Osteocyte (in vitro differentiated cells): ENCODE data around the gene SMIM33. TPM values are rescaled to one million over a fixed set of nuclear protein-coding genes. Genes with fewer than 3 reads are reported as not detected.
"Not testable (repeated sequence)": the region's sequence is repeated elsewhere in the genome, so short reads cannot be mapped to it uniquely, and the experiment has no call there.

Experiments used
- DNase-seq: peaks from one replicate; pipeline ENCODE4 v3.0.0; 2021; ENCODE audit warnings: mixed read lengths; ENCODE audit not compliant: unreplicated experiment; ENCODE audit errors: extremely low spot score
- H3K27ac Mint-ChIP-seq: one replicate; pipeline ENCODE4 v1.8.0; 2021; ENCODE audit warnings: mild to moderate bottlenecking, mixed read lengths; ENCODE audit not compliant: unreplicated experiment
- H3K27me3 Mint-ChIP-seq: one replicate; pipeline ENCODE4 v1.8.0; 2021; ENCODE audit warnings: mixed read lengths; ENCODE audit not compliant: unreplicated experiment
- H3K36me3 Mint-ChIP-seq: one replicate; pipeline ENCODE4 v1.8.0; 2021; ENCODE audit warnings: mixed read lengths; ENCODE audit not compliant: unreplicated experiment
- H3K4me1 Mint-ChIP-seq: one replicate; pipeline ENCODE4 v1.8.0; 2021; ENCODE audit warnings: mixed read lengths; ENCODE audit not compliant: unreplicated experiment
- H3K4me3 Mint-ChIP-seq: one replicate; pipeline ENCODE4 v1.8.0; 2021; ENCODE audit warnings: mild to moderate bottlenecking, moderate library complexity, mixed read lengths; ENCODE audit not compliant: unreplicated experiment
- H3K9me3 Mint-ChIP-seq: one replicate; pipeline ENCODE4 v1.8.0; 2021; ENCODE audit warnings: mixed read lengths; ENCODE audit not compliant: unreplicated experiment
- CTCF ChIP-seq: fragments of 200-600 bp; sonication (generic); IDR thresholded peaks from 2 replicates; pipeline ENCODE4 v1.5.0; 2021; ENCODE audit warnings: antibody characterized with exemption, mild to moderate bottlenecking, moderate library complexity
- total RNA-seq: library from RNA; stranded (reverse); gene quantifications from 2 replicates; pipeline ENCODE4 v1.2.1, GENCODE V29; 2021

The SMIM33 gene
- total RNA-seq, 1 donor from 2014 or later = not detected

DNA sequence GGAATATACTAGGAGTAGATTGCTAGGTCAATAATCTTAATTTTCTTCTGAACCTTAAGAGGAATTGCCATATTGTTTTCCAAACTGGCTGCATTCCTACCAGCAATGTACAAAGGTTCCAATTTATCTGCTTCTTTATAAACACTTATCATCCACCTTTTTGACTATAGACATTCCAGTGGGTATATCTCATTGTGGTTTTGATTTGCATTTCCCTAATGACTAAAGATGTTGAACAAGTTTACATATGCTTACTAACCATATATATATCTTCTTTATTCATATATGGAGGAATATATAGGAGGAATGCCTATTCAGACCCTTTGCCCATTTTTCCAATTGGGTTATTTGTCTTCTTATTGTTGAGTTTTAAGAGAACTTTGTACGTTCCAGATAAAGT is 39.1 kb upstream of the SMIM33 start:
- H3K4me3 Mint-ChIP-seq = no peak overlapping the region
- peaks cover 28% of the 10 kb centered on the region for H3K36me3 Mint-ChIP-seq

GRCh38 chr5:139435676-139436075 is 35.1 kb upstream of the SMIM33 start:
- Mint-ChIP-seq H3K27me3 (no peaks in the 10 kb centered on the region), H3K27ac (no peak overlapping the region), H3K36me3 (peaks cover 22% of the 10 kb centered on the region), H3K9me3 (no peaks in the 10 kb centered on the region), H3K4me1 (peaks cover 18% of the 10 kb centered on the region), H3K4me3 (no peak overlapping the region)
- no peak for DNase-seq
- TF ChIP-seq CTCF = no peak

More for the DNA sequence above, 39.1 kb upstream of the SMIM33 start:
- TF ChIP-seq CTCF = no peak
- Mint-ChIP-seq H3K27ac (no peak overlapping the region), H3K9me3 (no peaks in the 10 kb centered on the region), H3K27me3 (no peaks in the 10 kb centered on the region), H3K4me1 (no peaks in the 10 kb centered on the region)
- DNase-seq = no peak

DNA sequence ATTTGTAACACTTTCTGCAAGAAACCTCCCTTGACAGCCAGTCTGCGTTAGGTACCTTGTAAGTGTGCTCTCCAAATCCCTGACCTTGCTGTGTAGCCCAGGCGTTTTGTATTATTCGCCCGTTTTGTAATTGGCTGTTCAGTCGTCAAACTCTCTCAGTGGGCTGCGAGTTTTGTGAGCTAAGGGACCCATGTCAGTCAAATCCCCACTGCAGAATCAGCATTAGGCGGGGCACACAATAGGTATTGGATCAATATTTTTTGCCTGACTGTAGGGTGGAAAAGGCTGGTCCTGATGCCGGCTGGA is 32.1 kb upstream of the SMIM33 start:
- no peak for TF ChIP-seq CTCF
- peak overlapping the region; percentile 39 for H3K27ac Mint-ChIP-seq
- peaks cover 25% of the 10 kb centered on the region for H3K4me1 Mint-ChIP-seq
- no peaks in the 10 kb centered on the region for H3K9me3 Mint-ChIP-seq
- H3K36me3 Mint-ChIP-seq = peaks cover 17% of the 10 kb centered on the region
- no peaks in the 10 kb centered on the region for H3K27me3 Mint-ChIP-seq
- H3K4me3 Mint-ChIP-seq = peak overlapping the region; percentile 98
- DNase-seq = no peak

GRCh38 chr5:139439013-139439903 is 31.5 kb upstream of the SMIM33 start, which contains the start of gene DNAJC18:
TSS of gene DNAJC18 (minus strand) at chr5:139439525. CDS start at chr5:139439445, 80 bp downstream.
- TF ChIP-seq CTCF = no peak
- DNase-seq = peak; percentile 96
- Mint-ChIP-seq H3K27me3 (no peaks in the 10 kb centered on the region), H3K36me3 (peaks cover 17% of the 10 kb centered on the region), H3K27ac (peak within 1 kb of the TSS; percentile 95), H3K4me1 (peaks cover 31% of the 10 kb centered on the region), H3K9me3 (no peaks in the 10 kb centered on the region), H3K4me3 (peak within 1 kb of the TSS; percentile 98)

DNA sequence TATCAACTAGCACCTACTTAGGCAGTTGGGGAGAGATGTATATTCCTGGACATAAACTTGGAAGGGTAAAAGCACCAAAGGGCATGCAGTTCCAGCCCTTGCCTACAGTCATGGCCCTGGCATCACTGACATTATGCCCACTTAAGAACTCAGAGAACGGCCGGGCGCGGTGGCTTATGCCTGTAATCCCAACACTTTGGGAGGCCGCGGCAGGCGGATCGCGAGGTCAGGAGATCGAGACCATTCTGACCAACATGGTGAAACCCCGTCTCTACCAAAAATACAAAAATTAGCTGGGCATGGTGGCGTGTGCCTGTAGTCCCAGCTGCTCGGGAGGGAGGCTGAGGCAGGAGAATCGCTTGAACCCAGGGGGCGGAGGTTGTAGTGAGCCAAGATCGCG is 30.4 kb upstream of the SMIM33 start:
- not testable (repeated sequence) for H3K27me3 Mint-ChIP-seq, H3K4me3 Mint-ChIP-seq, H3K9me3 Mint-ChIP-seq, H3K27ac Mint-ChIP-seq, DNase-seq
- Mint-ChIP-seq H3K36me3 (peaks cover 12% of the 10 kb centered on the region), H3K4me1 (peaks cover 42% of the 10 kb centered on the region)
